CD1c-positive myeloid dendritic cell (primary cell): ENCODE measurements around the gene SPTBN4.
"Not testable (repeated sequence)": the region's sequence is repeated elsewhere in the genome, so short reads cannot be mapped to it uniquely, and the experiment has no call there.

Experiments used
- DNase-seq: peaks from one replicate; pipeline ENCODE4 v3.0.0-alpha.2; 2016; ENCODE audit errors: extremely low spot score

The SPTBN4 gene

GRCh38 chr19:40466985-40467734 is at the start of gene SPTBN4:
Gene SPTBN4, plus strand, starts transcription at chr19:40467001. Its CDS starts 5,621 bp downstream, at chr19:40472622.
- no peak for DNase-seq

- no peak for DNase-seq
Observed at GRCh38 chr19:40417643-40417981, 49.2 kb upstream of the SPTBN4 start.

- DNase-seq, result no peak
Observed at GRCh38 chr19:40418040-40418439, 48.8 kb upstream of the SPTBN4 start.

- DNase-seq, result no peak
Observed at GRCh38 chr19:40419066-40419612, 47.7 kb upstream of the SPTBN4 start.

- DNase-seq, result no peak
Observed at GRCh38 chr19:40419780-40420179, 47.0 kb upstream of the SPTBN4 start.

GRCh38 chr19:40420451-40420765 is 46.4 kb upstream of the SPTBN4 start:
- DNase-seq, result no peak

GRCh38 chr19:40420766-40421765 is 45.7 kb upstream of the SPTBN4 start:
- DNase-seq, result peak; percentile 94

GRCh38 chr19:40421993-40422747 is 44.6 kb upstream of the SPTBN4 start:
- no peak for DNase-seq

- no peak for DNase-seq
Observed at GRCh38 chr19:40422748-40423566, 43.8 kb upstream of the SPTBN4 start.

- no peak for DNase-seq
Observed at GRCh38 chr19:40423938-40424337, 42.9 kb upstream of the SPTBN4 start.

GRCh38 chr19:40424637-40425449 is 42.0 kb upstream of the SPTBN4 start:
- DNase-seq, result no peak

- peak; percentile 100 for DNase-seq
Observed at GRCh38 chr19:40425450-40426287, 41.1 kb upstream of the SPTBN4 start, which contains the start of gene SERTAD1. Gene SERTAD1, minus strand, starts transcription at chr19:40425992. Its CDS starts 2,446 bp downstream, at chr19:40423546.

GRCh38 chr19:40428197-40428596 is 38.6 kb upstream of the SPTBN4 start:
- not testable (repeated sequence) for DNase-seq

GRCh38 chr19:40430242-40430641 is 36.6 kb upstream of the SPTBN4 start:
- not testable (repeated sequence) for DNase-seq

GRCh38 chr19:40431698-40432097 is 35.1 kb upstream of the SPTBN4 start:
- no peak for DNase-seq

- not testable (repeated sequence) for DNase-seq
Observed at GRCh38 chr19:40432760-40433159, 34.0 kb upstream of the SPTBN4 start.

GRCh38 chr19:40433391-40434216 is 33.2 kb upstream of the SPTBN4 start:
- DNase-seq, result peak; percentile 95

GRCh38 chr19:40438284-40438683 is 28.5 kb upstream of the SPTBN4 start:
- DNase-seq, result no peak
